Activated CD8-positive, alpha-beta memory T cell treated with anti-CD3 and anti-CD28 coated beads, Interleukin-2, amount 50 U/mL, for 48 hours (primary cell): ENCODE results near the gene COX4I2.

Source experiments
- DNase-seq: peaks from one replicate; pipeline ENCODE4 v3.0.0-alpha.2; 2020

COX4I2 gene

GRCh38 chr20:31678389-31679356, 41.0 kb downstream of the COX4I2 start:
- DNase-seq = no peak

DNA sequence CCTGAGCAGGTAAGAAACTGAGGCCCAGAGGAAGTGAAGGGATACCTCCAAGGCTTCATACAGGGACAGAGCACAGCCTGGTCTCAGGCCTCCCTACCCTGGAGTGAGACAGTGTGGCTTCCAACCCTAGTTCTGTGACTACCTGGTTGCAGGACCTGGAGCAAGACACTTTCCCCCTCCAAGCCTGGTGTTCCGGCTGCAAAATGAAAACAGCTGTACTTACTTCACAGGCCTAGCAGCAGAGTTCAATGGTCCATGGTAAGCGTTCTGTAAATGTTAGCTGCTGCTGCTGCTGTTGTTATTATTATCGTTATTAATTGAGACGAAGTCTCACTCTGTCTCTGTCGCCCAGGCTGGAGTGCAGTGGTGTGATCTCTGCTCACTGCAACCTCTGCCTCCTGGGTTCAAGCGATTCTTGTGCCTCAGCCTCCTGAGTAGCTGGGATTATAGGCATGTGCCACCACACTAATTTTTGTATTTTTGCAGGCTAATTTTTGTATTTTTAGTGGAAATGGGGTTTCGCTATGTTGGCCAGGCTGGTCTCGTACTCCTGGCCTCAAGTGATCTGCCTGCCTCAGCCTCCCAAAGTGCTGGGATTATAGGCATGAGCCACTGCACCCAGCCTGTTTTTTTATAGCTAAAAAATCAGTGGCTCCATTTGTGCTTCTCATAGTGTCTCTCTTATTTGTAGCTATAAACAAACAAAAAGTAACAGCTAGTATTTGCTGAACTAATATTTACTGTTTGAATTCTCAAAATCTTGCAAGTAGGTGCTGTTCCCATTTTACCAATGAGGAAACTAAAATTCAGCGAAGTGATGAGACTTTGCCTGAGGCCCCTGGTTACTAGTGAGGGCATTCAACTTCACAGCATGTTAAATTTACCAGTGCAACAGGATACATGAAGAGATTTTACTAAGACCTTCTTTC, 41.9 kb downstream of the COX4I2 start:
- DNase-seq = no peak

DNA sequence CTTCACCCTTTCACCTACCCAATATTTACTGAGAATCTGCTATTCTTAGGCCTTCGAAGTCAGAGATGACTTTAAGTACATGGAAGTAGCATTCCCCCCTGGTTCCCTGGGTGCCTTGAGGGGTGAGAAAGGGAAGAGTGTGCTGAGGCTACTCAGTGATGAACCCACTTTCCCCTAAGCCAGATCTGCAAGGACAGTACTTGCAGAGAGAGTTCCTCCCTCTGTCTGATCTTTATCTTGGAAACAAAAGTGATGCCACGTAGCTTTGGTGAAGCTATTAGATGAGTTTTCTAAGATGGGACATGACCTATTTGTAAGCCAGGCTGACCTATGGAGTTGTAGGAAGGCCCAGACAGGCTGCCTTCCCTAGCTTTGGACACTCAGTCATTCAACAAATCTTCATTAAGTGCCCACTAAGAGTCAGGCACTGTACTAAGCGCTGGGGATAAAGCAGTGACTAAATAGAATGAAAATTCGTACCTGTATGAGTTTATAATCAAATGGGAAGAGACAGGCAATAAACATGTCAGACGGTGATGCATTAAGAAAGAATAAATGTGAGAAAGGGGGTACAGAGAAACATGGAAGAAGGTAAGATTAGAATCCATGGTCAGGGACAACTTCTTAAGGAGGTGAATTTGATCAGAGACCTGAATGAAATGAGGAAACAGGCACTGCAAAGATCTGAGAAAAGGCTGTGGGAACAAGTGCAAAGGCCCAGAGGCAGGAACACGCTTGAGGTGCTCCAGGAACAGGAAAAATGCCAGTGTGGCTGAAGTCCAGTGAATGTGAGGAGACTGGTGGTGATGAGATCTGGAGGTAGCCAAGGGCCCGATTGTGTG, 42.8 kb downstream of the COX4I2 start:
- no peak for DNase-seq

GRCh38 chr20:31681128-31681727, 43.5 kb downstream of the COX4I2 start:
- DNase-seq = no peak

DNA sequence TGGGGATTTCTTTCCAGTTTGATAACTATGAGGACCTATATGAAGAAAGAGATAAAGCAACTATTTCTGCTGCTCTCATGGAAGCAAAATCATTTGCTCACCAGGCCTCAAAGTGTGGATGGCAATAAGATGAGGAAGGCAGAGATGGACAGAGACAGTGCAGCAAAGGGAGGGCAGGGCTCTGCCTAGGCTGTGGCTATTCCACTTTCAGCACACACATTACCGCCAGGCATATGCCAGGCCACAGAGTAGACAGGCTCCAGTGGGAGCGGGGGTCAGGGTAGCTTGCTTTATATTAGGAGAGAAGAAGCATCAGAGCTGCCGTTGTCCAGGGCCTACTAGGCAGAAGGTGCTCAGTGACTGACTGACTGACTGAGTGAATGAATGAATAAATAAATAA, 44.1 kb downstream of the COX4I2 start:
- DNase-seq = no peak

DNA sequence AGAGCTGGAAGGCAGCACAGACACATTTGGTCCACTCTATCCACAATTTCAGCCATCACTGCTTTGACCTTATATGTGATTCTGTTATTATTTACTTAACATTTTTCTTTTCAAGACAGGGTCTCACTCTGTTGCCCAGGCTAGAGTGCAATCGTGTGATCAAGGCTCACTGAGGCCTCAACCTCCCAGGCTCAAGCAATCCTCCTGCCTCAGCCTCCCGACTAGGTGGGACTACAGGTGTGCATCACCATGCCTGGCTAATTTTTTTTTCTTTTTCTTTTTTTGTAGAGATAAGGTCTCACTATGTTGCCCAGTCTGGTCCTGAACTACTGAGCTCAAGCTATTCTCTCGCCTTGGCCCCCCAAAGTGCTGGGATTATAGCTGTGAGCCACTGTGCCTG, 44.6 kb downstream of the COX4I2 start:
- DNase-seq = no peak

- DNase-seq = no peak
Measured at GRCh38 chr20:31682927-31683326, 45.2 kb downstream of the COX4I2 start.

DNA sequence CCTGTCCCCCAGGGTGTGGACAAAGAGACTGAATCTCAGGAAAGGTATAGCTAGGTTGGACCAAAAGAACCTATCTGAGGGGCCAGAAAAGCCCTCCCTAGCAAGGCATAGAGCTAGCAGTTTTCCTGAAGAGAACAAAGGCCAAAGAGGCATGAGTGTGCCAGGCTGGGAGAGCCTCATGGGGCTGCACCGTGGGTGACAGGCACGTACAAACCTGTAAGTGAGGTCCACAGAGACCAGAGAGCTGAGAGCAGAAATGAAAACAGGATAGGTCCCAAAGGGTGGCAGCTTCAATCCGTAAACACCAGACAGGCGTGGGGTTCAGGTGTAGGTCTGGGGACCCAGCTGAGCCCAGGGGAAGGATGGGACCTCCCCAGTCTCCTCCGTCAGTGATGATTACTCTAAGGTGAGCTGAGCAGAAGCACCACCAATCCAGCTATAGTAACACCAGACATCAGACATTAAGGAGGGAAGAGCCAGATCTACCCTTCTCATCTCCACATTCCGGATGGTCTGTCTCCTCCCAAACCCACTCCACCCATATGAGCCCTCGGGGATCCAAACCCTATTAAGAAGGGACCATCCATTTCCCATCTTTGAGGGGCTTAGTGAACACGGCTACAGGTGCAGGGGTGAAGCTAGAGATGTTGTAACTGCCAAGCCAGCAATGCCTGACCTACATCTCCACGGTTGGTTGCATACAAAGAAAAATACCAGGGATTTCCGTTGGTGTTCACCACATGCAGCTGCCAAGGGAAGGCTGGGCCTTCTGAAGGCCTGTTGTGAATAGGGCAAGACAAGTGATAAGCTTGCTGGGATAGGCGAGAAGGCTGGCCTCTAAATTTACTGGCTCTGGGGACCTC, 46.7 kb downstream of the COX4I2 start:
- no peak for DNase-seq

DNA sequence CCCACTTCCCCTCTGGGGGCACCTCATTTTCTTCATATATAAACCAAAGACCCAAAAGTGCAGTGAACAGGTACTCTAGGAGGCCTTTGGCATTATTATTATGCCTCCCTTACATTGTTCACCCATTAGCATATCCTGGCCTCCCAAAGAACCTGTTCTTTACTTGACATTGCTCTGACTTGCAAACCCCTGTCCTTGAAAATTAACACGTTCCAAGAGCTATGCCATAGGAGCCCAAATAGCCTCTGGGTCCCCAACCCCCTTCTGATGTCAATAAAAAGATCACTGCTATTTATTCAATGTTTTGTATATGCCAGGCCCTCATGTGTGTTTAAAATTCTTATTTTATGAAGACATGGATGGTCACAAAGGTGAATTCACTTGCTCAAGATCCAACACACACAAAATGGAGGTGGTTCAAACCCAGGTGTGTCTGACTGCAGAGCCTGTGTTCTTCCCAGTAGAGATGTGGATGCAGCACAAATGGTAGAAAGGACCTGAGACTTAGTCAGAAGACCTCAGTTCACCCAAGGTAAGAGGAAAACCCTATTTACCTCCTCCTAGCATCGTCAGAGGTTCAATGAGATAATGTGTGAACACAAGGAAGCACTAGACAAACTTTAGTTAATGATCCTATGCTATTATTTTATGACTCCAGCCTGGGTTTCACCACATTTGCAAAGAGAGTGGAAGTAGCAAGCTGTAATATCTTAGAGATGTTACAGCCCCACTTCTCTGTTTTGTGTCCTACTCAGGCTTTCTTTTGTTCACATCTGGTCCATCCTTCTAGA, 48.3 kb downstream of the COX4I2 start:
- DNase-seq = no peak

GRCh38 chr20:31687777-31688176, 50.1 kb downstream of the COX4I2 start:
- no peak for DNase-seq

GRCh38 chr20:31689141-31689540, 51.4 kb downstream of the COX4I2 start:
- no peak for DNase-seq

GRCh38 chr20:31690124-31690666, 52.5 kb downstream of the COX4I2 start:
- no peak for DNase-seq

GRCh38 chr20:31691646-31692275, 54.0 kb downstream of the COX4I2 start:
- no peak for DNase-seq

DNA sequence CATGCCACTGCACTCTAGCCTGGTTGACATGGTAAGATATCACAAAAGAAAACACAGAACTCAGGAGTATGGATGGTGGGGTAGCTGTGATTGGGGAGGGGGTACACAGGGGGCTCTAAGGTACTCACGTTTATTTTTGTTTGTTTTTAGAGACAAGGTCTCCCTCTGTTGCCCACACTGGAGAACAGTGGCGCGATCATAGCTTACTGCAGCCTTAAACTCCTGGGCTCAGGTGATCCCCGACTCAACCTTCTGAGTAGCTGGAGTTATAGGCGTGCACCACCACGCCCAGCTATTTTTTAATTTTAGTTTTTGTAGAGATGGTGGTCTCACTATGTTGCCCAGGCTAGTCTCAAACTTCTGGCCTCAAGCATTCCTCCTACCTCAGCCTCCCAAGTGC, 55.7 kb downstream of the COX4I2 start:
- no peak for DNase-seq

DNA sequence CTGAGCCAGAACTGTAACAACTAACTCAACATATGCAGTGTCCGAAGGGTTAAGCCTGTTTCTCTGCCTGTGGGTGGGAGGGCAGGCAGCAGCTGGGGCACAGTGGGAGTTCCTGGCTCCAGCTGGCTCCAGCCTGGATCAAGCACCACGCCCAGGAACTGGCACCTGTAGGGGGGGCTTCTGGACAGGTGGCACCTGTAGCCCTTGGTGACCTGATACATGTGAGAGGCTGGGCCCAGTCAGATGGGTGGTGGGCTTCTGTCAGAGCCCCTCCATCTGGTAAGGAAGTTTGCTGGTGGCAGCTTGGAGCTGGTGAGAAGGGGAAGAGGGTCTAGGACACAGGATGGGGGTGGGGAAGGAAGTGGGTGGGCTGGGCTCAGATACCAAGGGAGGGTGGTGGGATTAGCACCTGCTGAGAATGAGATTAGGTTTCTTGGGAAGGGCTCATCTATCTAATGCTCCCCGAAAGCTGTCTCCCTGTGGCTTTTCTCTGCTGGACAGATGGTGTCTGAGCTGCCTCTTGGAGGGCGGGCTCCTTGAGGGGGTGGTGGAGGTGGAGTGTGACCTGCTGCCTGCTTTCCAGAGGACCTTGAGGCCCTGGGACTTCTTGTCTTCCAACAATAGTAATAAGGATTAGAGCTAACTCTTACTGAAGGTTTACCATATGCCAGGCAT, 56.4 kb downstream of the COX4I2 start:
- no peak for DNase-seq
